GM19324 (cell line): Measurements from ENCODE around the gene HK1.
"Not testable (repeated sequence)": the region's sequence is repeated elsewhere in the genome, so short reads cannot be mapped to it uniquely, and the experiment has no call there.

Source experiments
- ATAC-seq: cut with Tn5 transposase; IDR thresholded peaks from one replicate; pipeline ENCODE4 v1.9.1; 2021; ENCODE audit warnings: mild to moderate bottlenecking, moderate library complexity; ENCODE audit not compliant: unreplicated experiment, low FRiP score

The HK1 gene

DNA sequence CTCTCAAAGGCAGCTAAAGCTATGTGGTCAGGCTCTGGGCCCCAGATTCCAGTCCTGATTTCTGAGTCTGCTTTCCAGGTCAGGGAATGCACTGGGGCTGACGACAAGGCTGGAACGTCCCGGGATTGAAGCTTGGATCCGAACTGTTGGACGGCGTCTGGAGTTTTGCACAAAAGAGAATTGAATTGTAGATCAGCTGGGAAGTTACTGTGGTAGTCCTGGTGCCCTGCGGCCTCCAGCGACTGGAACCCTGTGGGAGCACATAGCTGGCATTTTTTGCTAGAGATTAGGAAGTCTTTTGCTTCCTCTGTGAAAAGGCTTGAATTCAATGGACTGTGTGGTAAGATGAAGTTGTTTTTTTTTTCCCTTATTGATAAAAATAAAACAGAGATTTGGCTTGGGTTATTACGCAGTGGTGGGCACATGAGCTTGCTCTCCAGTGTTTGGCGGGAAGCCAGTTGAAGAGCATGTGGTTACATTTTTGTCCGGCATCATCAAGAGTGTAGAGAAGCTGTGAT, at the start of gene HK1:
HK1 (plus strand) TSS at position 51 of the 518 bp plus-strand sequence.
- ATAC-seq, result no peak

DNA sequence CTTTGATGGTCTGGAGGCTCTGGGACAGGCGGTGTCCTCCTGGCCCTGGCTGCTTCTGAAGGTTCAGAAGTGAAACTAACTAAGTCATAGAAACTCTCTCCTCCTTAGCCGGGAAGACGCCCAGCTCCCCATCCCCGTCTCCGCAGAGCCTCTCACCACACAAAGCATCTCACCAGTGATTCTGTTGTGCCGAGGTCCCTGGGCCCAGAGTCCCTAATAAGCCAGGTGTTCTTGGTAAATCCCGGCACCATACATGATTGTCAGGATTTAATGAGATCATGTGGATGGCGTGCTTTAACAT, 48.7 kb upstream of the HK1 start:
- ATAC-seq, result no peak

- no peak for ATAC-seq
Observed at GRCh38 chr10:69230128-69230527, 48.2 kb upstream of the HK1 start.

DNA sequence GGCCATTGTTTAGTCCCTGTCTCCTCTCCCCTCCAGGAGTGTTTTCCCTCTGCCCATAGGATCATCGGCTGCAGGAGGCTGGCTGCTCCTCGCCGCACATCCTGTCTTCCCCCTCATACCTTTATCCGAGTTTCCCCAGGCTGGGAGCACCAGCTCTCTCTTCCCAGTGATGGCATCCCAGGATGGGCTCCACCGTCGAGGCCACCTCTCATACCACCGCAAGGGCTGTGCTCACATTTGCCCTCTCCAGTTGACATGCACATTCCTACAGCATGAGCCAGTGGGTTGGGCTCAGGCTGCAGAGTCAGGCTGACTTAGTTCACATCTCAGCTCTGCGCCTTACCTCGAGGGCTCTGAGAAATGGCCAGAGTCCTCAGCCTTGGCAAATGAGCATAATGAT, 46.0 kb upstream of the HK1 start:
- ATAC-seq, result no peak

DNA sequence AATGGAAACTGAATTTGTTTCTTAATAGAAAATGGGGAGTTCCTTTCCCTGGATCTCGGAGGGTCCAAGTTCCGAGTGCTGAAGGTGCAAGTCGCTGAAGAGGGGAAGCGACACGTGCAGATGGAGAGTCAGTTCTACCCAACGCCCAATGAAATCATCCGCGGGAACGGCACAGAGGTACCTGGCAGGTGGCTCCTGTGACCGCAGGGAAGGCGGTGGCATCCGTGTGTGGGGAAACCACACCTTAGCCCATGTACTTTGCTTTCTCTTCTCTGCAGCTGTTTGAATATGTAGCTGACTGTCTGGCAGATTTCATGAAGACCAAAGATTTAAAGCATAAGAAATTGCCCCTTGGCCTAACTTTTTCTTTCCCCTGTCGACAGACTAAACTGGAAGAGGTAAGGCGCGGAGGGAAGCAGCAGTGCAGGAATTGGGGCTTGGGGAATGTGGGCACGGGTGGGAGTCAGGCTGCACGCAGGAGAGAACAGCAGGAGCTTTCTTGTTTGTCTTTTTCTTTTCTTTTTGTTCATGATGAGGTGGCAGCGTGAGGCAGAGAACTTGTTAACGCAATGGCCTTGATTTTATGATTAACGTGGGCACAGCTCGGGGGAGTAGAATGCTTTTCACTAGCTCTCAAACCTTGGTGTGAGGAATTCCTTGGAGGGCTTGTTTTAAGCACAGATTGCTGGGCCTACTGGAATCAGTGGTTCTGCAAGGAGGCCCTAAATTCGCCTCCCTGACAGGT, 45.4 kb upstream of the HK1 start:
- ATAC-seq, result no peak

- no peak for ATAC-seq
Observed at GRCh38 chr10:69234447-69234846, 43.8 kb upstream of the HK1 start.

DNA sequence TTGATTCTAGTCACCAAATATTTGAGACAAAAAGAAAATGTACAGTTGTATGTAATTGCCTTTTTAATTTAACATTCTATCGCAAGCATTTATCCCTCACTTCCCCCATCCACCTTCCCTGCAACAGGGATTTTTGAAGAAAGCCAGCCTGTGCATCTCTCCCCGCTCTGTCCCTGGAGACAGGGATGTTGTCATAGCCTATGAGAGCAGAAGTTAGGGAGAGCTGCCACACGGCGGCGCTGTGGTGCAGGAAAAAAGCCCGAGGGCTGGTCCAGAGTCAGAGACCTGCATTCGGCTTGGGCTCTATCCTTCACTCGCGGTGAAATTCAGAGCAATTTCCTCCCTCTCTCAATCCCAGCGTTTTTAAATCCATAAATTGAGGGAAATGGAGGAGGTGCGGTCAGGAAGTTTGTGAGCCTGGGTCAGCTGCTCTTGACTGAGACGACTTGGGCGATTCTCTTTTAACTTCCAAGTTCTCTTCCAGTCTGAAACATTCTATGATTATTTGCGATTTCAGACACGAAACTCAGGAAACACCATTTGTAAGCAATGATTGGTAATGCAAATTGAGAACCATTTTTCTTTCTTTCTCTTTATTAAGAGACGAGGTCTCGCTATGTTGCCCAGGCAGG, 40.7 kb upstream of the HK1 start:
- ATAC-seq, result peak; percentile 70

GRCh38 chr10:69239136-69239535, 39.2 kb upstream of the HK1 start:
- no peak for ATAC-seq

DNA sequence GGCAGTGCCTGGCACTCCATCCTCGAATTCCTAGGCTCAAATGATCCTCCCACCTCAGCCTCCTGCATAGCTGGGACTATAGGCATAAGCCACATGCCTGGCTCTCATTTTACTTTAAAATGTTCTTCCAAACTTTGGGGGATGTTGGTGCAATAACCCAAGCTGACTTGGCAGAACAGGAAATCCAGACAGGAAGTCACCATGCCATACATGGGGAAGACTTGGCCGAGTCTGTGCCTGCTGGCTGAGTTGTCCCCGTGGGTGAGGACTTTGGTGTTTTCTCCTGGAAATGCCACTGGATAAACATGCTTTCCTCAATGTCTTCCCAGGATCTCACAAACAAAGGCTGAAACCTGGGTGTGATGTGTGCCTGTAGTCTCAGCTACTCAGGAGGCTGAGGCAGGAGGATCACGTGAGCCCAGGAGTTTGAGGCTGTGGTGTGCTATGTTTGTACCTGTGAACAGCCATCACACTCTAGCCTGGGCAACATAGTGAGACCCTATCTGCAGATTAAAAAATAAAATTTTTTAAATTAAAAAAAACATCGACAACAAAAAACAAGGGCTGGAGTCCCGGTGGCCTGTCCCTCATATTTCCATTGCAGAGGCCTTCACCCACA, 38.4 kb upstream of the HK1 start:
- ATAC-seq, result no peak

GRCh38 chr10:69240455-69240854, 37.8 kb upstream of the HK1 start:
- no peak for ATAC-seq

DNA sequence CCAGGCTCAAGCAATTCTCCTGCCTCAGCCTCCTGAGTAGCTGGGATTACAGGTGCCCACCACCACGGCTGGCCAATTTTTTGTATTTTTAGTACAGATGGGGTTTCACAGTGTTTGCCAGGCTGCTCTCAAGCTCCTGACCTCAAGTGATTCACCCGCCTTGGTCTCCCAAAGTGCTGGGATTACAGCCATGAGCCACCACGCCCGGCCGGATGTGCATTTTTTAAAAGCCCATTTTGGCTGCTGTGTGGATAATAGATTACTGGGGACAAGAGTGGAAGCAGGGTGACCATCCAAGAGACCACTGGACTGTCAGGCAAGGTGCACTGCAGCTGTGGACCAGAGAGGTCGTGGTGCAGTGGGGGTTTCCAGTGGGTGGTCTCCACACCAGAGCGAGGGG, 36.7 kb upstream of the HK1 start:
- ATAC-seq, result no peak

GRCh38 chr10:69242040-69242851, 36.0 kb upstream of the HK1 start:
- ATAC-seq, result no peak

DNA sequence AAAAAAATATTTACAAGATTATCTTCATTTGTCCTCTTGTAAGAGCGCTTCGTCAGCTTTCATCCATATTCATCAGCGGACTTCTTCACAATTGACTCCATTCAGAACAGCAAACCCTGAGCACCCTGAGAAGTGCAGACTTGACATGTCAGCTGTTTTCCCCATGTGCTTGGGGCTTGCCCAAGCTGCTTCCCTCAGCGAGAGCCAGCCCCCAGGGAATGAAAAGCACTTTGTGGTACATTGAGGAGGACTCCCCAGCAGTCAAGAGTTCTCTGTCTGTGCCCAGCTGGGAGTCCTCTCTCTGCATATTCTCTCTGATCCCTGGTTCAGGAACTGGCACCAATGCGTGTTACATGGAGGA, 35.5 kb upstream of the HK1 start:
- no peak for ATAC-seq

DNA sequence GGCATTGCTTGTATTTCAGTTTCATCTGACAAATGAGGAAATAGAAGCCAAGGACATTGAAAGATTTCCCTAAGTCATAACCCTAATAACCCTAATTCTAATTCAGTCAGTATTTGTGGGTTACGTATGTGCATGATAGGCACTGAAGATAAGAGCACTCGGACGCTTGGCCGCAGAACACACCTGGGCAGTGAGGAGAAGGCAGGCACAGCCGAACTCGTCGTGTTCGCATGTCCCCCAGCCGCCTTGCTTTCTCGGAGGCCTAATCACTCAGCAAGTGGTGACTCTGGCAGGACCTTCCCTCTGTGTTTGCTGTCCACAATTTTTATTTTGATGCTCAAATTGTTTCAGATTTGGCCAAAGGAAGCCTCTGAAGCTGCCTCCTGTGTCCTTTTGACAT, 34.5 kb upstream of the HK1 start:
- ATAC-seq, result no peak

- ATAC-seq, result no peak
Observed at GRCh38 chr10:69246036-69246435, 32.3 kb upstream of the HK1 start.

- no peak for ATAC-seq
Observed at GRCh38 chr10:69246581-69247312, 31.5 kb upstream of the HK1 start.

DNA sequence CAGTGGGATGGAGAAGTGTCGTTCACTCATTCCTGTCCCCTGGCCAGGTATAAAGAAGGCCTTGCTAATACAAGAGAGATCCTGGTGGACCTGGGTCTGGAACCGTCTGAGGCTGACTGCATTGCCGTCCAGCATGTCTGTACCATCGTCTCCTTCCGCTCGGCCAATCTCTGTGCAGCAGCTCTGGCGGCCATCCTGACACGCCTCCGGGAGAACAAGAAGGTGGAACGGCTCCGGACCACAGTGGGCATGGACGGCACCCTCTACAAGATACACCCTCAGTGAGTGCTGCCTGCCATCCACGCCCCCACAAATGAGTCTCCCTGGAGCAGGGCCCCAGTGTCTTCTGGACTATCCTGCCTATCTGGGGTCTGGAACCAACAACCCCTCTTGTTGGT, 31.0 kb upstream of the HK1 start:
- ATAC-seq, result no peak

DNA sequence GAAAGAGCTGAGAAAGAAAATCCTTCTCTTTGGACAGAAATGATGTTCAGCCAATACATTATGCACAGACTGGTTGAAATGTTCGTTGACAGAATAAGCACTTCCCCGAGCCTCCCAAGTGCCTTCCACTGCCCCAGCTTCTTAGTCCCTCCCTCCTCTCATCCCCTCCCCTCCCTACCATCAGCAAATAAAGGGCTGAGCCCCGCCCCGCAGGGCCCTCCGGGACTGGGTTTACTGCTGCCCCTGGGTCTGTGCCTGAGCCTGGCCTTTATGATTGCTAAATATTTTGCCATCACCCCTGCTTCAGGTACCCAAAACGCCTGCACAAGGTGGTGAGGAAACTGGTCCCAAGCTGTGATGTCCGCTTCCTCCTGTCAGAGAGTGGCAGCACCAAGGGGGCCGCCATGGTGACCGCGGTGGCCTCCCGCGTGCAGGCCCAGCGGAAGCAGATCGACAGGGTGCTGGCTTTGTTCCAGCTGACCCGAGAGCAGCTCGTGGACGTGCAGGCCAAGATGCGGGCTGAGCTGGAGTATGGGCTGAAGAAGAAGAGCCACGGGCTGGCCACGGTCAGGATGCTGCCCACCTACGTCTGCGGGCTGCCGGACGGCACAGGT, 30.1 kb upstream of the HK1 start:
- ATAC-seq, result no peak

- ATAC-seq, result no peak
Observed at GRCh38 chr10:69250041-69250440, 28.3 kb upstream of the HK1 start.

DNA sequence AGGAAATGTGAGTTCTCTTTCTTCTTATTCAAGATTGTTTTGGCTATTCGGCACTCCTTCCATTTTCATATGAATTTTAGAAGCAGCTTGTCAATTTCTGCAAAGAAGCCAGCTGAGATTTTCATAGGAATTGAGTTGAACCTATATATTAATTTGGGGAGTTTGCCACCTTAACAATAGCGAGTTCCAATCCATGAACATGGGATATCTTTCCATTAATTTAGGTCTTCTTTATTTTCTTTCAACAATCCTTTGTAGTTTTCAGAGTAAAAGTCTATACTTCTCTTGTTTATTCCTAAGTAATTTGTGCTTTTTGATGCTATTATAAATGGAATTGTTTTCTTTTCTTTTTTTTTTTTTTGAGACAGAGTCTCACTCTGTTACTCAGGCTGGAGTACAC, 26.9 kb upstream of the HK1 start:
- not testable (repeated sequence) for ATAC-seq
